ENCODE measurements around the gene SETBP1. TPM values are rescaled to one million over a fixed set of nuclear protein-coding genes. Genes with fewer than 3 reads are reported as not detected.

Gene SETBP1
- total and polyA plus RNA-seq, 2 of the 4 experiments (the other 2 are of a cell fraction): 0.19 to 0.36 TPM

GRCh38 chr18:44716697-44717163 is 36.0 kb downstream of the SETBP1 start:
- no peak overlapping the region for H3K23ac ChIP-seq (ENCODE audit: low read depth, low read length)
- H4K8ac ChIP-seq (ENCODE audit: low read depth in 2 of 2, low read length in 2 of 2): no peak overlapping the region
- H3K27ac ChIP-seq (ENCODE audit: insufficient read depth, low read length): no peak overlapping the region
- no peaks in the 10 kb centered on the region for H4K20me1 ChIP-seq (ENCODE audit: insufficient read depth, low read length)
- H4K5ac ChIP-seq (ENCODE audit: low read depth, low read length): no peak overlapping the region
- no peaks in the 10 kb centered on the region for H3K36me3 ChIP-seq (ENCODE audit: control insufficient read depth, insufficient read depth, low read length)
- H3K4me2 ChIP-seq (ENCODE audit: low read depth, low read length): no peak overlapping the region
- no peak overlapping the region for H2AFZ ChIP-seq (replicated peaks; ENCODE audit: low read length, poor library complexity)
- no peaks in the 10 kb centered on the region; the same call in 1 of the 2 replicates for H3K27me3 ChIP-seq (ENCODE audit: control insufficient read depth, insufficient read depth, low read length)
- no peak overlapping the region for H2AK9ac ChIP-seq (replicated peaks; ENCODE audit: low read depth, low read length, poor library complexity)
- no peak overlapping the region for H2BK5ac ChIP-seq (ENCODE audit: low read depth, low read length, poor library complexity, severe bottlenecking)
- H3K9me1 ChIP-seq (ENCODE audit: insufficient read depth, low read length): no peaks in the 10 kb centered on the region
- 97% methylated on average over 4 of the region's 5 CpGs; no CpG with 5 or more reads in 1 of the 2 experiments for WGBS, 2 experiments (ENCODE audit: extremely low coverage in 2 of 2, insufficient read length in 1 of 2)
- no peak overlapping the region for H3K18ac ChIP-seq (ENCODE audit: low read depth, low read length)
- H2BK15ac ChIP-seq (ENCODE audit: low read depth, low read length): no peak overlapping the region
- H3K56ac ChIP-seq (ENCODE audit: extremely low read depth, insufficient read depth, low read length): no peak overlapping the region
- no peak overlapping the region for H3K4ac ChIP-seq (ENCODE audit: low read depth, low read length)
- no peaks in the 10 kb centered on the region; the same call in 1 of the 2 replicates for H3K4me1 ChIP-seq (ENCODE audit: control insufficient read depth, insufficient read depth, low read length)
- H4K91ac ChIP-seq (ENCODE audit: insufficient read depth, low read depth, low read length): no peak overlapping the region
- ATAC-seq (ENCODE audit: low read depth) (no peak), DNase-seq (no peak)
- no TSS peak for BruUV-seq (replicated peaks)
- H3K9me3 ChIP-seq (ENCODE audit: control insufficient read depth, insufficient read depth, low read length): no peaks in the 10 kb centered on the region
- no peak overlapping the region for H2AK5ac ChIP-seq (ENCODE audit: low read depth, low read length)
- ChIA-PET CTCF (no interaction called here), POLR2A (ENCODE audit: unreplicated experiment) (no interaction called here)
- H3K4me3 ChIP-seq (ENCODE audit: insufficient read depth, low read depth, low read length): no peak overlapping the region
- in situ Hi-C loops (cut with MboI; ENCODE audit: low sequenced_read_pairs) (no loop called here), intact Hi-C loops (cut with micrococcal nuclease) (no loop called here), dilution Hi-C loops (cut with HindIII; ENCODE audit: low sequenced_read_pairs, unreplicated experiment) (no loop called here)
- H3K14ac ChIP-seq (replicated peaks; ENCODE audit: low read depth, low read length): no peak overlapping the region
- no peak overlapping the region for H2BK20ac ChIP-seq (ENCODE audit: low read depth, low read length)
- no peak overlapping the region for H3K9ac ChIP-seq (ENCODE audit: low read depth, low read length)
- H3K79me1 ChIP-seq (ENCODE audit: low read depth in 1 of 2, low read length in 2 of 2): no peaks in the 10 kb centered on the region
- TF ChIP-seq NFE2L2 (IDR thresholded peaks at IDR 0.05; ENCODE audit: low read depth, low read length) (no peak), RCOR1 (IDR thresholded peaks at IDR 0.05; ENCODE audit: insufficient replicate concordance, low read length) (no peak), MAFK (IDR thresholded peaks at IDR 0.05; ENCODE audit: low read depth, low read length) (no peak), ELK1 (IDR thresholded peaks at IDR 0.05; ENCODE audit: borderline replicate concordance, low read depth, low read length) (no peak), CTCF (conservative IDR thresholded peaks at IDR 0.05; ENCODE audit: low read depth, low read length) (no peak), USF2 (IDR thresholded peaks at IDR 0.05; ENCODE audit: low read depth, low read length) (no peak), POLR2A (IDR thresholded peaks at IDR 0.05; ENCODE audit: low read depth, low read length) (no peak), RAD21 (IDR thresholded peaks at IDR 0.05; ENCODE audit: low read length) (no peak), BHLHE40 (IDR thresholded peaks at IDR 0.05; ENCODE audit: low read depth, low read length) (no peak), CEBPB (IDR thresholded peaks at IDR 0.05; ENCODE audit: low read depth, low read length) (no peak), MAZ (IDR thresholded peaks at IDR 0.05; ENCODE audit: borderline replicate concordance, low read depth, low read length) (no peak), FOS (IDR thresholded peaks at IDR 0.05; ENCODE audit: low read depth, low read length) (no peak), CHD1 (IDR thresholded peaks at IDR 0.05; ENCODE audit: low read depth, low read length) (no peak), SMC3 (IDR thresholded peaks at IDR 0.05; ENCODE audit: low read depth, low read length) (no peak), MXI1 (IDR thresholded peaks at IDR 0.05; ENCODE audit: borderline replicate concordance, low read depth, low read length) (no peak), RFX5 (IDR thresholded peaks at IDR 0.05; ENCODE audit: low read depth, low read length) (no peak)
- no peak overlapping the region for H2BK120ac ChIP-seq (ENCODE audit: low read depth, low read length)

Measured in IMR-90 (cell line).